Measurements from ENCODE around the gene FTL.

DNA sequence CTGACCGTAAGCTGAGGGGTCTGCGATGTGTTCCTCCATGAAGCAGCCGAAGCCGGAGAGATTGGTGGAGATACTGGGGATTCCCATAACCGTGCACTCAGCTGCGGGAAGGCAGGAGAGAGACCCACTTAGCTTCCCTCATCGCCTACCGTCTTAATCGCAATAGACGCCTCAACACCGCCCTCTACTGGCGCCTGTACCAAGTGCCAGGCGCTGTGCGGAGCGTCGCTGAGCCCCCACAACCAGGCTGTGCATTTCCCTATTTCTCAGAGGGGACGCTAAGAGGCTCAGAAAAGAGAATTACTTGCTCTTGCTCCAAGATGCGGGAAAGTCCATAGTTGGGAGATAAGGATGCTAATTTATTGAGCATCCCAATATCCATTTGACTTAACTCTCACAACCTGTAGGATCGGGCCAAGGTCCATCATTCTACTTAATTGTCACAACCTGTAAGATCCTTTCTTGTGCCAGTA lies 5.8 kb downstream of the FTL start:
- TF ChIP-seq, protein P1, sequence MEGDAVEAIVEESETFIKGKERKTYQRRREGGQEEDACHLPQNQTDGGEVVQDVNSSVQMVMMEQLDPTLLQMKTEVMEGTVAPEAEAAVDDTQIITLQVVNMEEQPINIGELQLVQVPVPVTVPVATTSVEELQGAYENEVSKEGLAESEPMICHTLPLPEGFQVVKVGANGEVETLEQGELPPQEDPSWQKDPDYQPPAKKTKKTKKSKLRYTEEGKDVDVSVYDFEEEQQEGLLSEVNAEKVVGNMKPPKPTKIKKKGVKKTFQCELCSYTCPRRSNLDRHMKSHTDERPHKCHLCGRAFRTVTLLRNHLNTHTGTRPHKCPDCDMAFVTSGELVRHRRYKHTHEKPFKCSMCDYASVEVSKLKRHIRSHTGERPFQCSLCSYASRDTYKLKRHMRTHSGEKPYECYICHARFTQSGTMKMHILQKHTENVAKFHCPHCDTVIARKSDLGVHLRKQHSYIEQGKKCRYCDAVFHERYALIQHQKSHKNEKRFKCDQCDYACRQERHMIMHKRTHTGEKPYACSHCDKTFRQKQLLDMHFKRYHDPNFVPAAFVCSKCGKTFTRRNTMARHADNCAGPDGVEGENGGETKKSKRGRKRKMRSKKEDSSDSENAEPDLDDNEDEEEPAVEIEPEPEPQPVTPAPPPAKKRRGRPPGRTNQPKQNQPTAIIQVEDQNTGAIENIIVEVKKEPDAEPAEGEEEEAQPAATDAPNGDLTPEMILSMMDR (IDR thresholded peaks at IDR 0.05; ENCODE audit: low read depth, low read length, missing input control): peak; percentile 83
- no peak for TF ChIP-seq FOXA2 (IDR thresholded peaks at IDR 0.05)
- no peak for TF ChIP-seq YY1 (IDR thresholded peaks at IDR 0.05)
- no peak for TF ChIP-seq JUND (IDR thresholded peaks at IDR 0.05)
- no peak for TF ChIP-seq GABPA (IDR thresholded peaks at IDR 0.05 in 1 of 2, conservative IDR thresholded peaks at IDR 0.05 in 1 of 2)
- TF ChIP-seq, protein P2, sequence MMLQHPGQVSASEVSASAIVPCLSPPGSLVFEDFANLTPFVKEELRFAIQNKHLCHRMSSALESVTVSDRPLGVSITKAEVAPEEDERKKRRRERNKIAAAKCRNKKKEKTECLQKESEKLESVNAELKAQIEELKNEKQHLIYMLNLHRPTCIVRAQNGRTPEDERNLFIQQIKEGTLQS (IDR thresholded peaks at IDR 0.05): no peak
- TF ChIP-seq, protein P3, sequence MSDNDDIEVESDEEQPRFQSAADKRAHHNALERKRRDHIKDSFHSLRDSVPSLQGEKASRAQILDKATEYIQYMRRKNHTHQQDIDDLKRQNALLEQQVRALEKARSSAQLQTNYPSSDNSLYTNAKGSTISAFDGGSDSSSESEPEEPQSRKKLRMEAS (IDR thresholded peaks at IDR 0.05): no peak
- TF ChIP-seq RAD21 (IDR thresholded peaks at IDR 0.05): peak; percentile 89 to 92
- TF ChIP-seq HNF4G (IDR thresholded peaks at IDR 0.05): no peak
- no peak for TF ChIP-seq TAF1 (conservative IDR thresholded peaks at IDR 0.05)
- TF ChIP-seq, protein P4, sequence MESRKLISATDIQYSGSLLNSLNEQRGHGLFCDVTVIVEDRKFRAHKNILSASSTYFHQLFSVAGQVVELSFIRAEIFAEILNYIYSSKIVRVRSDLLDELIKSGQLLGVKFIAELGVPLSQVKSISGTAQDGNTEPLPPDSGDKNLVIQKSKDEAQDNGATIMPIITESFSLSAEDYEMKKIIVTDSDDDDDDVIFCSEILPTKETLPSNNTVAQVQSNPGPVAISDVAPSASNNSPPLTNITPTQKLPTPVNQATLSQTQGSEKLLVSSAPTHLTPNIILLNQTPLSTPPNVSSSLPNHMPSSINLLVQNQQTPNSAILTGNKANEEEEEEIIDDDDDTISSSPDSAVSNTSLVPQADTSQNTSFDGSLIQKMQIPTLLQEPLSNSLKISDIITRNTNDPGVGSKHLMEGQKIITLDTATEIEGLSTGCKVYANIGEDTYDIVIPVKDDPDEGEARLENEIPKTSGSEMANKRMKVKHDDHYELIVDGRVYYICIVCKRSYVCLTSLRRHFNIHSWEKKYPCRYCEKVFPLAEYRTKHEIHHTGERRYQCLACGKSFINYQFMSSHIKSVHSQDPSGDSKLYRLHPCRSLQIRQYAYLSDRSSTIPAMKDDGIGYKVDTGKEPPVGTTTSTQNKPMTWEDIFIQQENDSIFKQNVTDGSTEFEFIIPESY (IDR thresholded peaks at IDR 0.05): no peak
- no peak for TF ChIP-seq RXRA (IDR thresholded peaks at IDR 0.05)
- TF ChIP-seq NR2F2 (IDR thresholded peaks at IDR 0.05): no peak
- TF ChIP-seq, protein P5, sequence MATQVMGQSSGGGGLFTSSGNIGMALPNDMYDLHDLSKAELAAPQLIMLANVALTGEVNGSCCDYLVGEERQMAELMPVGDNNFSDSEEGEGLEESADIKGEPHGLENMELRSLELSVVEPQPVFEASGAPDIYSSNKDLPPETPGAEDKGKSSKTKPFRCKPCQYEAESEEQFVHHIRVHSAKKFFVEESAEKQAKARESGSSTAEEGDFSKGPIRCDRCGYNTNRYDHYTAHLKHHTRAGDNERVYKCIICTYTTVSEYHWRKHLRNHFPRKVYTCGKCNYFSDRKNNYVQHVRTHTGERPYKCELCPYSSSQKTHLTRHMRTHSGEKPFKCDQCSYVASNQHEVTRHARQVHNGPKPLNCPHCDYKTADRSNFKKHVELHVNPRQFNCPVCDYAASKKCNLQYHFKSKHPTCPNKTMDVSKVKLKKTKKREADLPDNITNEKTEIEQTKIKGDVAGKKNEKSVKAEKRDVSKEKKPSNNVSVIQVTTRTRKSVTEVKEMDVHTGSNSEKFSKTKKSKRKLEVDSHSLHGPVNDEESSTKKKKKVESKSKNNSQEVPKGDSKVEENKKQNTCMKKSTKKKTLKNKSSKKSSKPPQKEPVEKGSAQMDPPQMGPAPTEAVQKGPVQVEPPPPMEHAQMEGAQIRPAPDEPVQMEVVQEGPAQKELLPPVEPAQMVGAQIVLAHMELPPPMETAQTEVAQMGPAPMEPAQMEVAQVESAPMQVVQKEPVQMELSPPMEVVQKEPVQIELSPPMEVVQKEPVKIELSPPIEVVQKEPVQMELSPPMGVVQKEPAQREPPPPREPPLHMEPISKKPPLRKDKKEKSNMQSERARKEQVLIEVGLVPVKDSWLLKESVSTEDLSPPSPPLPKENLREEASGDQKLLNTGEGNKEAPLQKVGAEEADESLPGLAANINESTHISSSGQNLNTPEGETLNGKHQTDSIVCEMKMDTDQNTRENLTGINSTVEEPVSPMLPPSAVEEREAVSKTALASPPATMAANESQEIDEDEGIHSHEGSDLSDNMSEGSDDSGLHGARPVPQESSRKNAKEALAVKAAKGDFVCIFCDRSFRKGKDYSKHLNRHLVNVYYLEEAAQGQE (IDR thresholded peaks at IDR 0.05): no peak
